Measurements from ENCODE around the gene TECR. TPM values are rescaled to one million over a fixed set of nuclear protein-coding genes. Genes with fewer than 3 reads are reported as not detected.
"Not testable (repeated sequence)": the region's sequence is repeated elsewhere in the genome, so short reads cannot be mapped to it uniquely, and the experiment has no call there.

Gene TECR, protein sequence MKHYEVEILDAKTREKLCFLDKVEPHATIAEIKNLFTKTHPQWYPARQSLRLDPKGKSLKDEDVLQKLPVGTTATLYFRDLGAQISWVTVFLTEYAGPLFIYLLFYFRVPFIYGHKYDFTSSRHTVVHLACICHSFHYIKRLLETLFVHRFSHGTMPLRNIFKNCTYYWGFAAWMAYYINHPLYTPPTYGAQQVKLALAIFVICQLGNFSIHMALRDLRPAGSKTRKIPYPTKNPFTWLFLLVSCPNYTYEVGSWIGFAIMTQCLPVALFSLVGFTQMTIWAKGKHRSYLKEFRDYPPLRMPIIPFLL
- polyA plus RNA-seq (ENCODE audit: insufficient read length in 4 of 4) = 100 to 1,000 TPM; 137 to 174 (median 150) TPM

DNA sequence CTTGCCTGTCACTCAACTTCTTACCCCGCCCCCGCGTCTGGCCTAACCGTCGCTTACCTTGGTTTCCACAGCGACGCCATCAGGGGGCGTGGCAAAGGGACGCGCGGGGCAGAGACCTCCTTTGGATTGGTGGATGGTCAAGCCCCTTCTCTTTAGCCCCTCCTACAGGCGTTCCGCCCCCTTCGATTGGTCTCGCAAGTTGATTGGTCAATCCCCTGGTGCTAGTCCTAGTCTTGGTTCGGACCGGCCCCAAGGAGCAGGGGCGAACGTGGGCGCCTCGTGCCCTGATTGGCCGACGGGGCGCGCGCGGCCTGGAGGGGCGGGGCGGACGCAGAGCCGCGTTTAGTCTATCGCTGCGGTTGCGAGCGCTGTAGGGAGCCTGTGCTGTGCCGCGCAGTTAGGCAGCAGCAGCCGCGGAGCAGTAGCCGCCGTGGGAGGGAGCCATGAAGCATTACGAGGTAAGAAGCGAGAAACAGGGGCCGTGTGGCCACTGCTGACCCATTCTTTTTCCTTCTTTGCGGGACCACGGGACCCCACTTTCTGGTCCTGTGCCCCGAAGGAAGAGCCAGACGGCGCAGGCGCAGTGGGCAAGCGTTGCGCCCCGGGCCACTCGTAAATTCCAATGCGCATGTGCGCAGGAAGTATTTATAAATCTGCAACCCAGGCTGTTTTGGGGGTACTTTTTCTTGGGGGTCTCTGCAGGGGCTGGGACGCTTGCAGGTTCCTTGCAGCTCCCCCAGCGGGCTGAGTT lies at the start of gene TECR:
TECR (plus strand) TSS at position 341 of the 751 bp plus-strand sequence; CDS start at position 444, 103 bp downstream.
- DNase-seq (ENCODE audit: low read depth in 4 of 4, low spot score in 3 of 4) = peak; percentile 98 to 100 (median 100)

DNA sequence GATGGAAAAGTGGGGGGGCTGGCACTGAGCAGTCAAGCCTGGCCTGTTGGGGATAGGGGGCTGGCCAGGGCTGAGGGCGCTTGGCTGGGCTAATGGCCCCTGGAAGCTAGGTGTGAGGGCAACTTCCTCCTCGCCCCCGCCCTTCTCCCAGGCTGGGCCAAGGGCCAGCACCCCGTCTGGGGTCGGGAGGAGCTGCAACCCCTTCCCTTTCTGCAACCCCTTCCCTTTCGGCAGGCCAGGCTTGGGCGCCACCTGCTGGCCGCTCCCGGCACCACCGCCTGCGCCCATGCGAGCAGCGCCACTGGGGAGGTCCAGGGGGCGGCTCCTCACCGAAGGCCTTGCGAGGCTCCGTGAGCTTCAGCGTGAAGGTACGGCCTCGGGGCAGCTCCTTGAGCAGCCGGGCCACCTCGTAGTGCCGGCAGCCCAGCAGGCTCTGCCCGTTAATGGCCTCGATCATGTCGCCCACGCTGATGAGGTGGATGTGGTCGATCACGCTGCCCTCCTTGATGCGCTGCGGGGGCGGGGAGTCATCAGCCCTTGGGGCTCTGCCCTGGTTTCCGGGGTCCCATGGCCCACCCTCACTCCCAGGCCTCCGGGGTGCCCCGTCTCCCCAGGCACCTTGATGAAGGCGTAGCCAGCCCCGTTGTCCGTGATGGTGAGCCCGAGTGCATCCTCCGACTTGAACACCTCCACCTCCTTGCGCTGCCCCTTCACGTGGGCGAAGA lies 49.3 kb upstream of the TECR start:
- no peak for DNase-seq (ENCODE audit: low read depth in 4 of 4, low spot score in 3 of 4)

DNA sequence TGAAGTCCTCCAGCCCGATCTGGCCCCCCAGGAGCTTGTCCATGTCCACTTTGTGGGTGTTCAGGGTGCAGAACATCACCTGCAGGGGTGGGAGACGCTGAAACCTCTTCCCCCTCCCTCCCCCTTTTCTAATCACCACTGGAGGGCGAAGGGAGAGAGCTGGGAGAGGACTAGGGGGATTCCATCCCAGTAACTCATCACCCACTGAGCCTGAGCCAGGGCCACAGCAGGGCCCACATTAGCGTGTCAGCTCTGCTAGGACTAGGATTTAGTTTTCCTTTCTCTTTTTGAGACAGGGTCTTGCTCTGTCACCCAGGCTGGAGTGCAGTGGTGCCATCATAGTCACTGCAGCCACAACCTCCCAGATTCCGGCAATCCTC lies 48.7 kb upstream of the TECR start:
- no peak for DNase-seq (ENCODE audit: low read depth in 4 of 4, low spot score in 3 of 4)

DNA sequence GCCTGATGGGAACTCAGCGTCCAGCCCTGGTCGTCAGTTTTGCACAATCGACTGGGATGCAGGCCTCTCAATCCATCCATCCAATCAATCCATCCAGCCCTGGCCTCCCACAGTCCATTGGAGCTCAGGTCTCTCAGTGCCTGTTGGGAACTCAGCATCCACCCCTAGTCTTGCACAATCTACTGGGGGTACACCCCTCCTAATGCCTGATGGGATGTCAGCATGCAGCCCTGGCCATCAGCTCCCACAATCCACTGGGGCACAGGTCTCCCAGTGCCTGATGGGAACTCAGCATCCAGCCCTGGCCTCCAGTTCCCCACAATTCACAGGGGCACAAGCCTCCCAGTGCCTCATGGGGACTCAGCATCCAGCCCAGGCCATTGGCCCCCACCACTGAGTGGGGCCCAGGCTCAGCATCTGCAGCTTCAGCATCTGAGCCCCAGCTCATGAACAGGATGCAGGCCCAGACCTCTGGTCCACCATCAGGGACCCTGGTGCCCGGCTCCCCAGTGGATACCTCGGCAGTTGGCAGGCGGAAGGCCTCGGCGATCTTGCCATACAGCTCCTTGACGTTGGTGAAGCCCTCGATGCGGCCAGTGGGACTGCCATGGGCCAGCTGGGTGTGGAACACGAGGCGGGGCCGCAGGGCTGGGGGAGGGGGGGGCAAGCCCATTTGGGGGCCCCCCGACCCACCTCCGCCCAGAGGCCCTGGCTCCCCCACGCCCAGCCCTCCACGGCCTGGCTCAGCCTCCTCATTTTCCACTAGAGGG lies 47.0 kb upstream of the TECR start:
- DNase-seq (ENCODE audit: low read depth in 4 of 4, low spot score in 3 of 4) = no peak

DNA sequence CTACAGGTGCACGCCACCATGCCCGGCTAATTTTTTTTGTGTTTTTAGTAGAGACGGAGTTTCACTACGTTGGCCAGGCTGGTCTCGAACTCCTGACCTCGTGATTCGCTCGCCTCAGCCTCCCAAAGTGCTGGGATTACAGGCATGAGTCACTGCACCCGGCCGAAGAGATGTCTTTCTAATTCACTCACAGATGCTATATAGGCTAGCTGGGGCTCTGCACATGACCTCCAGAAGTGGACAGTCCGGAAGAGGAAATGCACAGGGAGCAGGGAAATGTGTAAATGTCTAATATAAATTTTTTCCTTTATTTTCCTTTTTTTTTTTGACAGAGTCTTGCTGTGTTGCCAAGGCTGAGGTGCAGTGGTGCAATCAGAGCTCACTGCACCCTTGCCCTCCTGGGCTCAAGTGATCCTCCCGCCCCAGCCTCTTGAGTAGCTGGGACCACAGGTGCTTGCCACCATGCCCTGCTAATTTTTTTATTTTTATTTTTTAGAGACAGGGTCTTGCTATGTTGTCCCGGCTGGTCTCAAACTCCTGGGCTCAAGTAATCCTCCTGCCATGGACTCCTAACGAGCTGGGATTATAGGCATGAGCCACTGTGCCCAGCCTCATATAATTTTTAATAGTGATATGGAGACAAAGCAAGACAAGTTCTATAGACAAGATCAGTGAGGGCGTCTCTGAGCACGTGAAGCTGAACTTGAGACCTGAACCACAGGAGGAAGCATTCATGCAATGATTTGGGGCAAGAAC lies 41.8 kb upstream of the TECR start:
- DNase-seq (ENCODE audit: low read depth in 4 of 4, low spot score in 3 of 4) = no peak

DNA sequence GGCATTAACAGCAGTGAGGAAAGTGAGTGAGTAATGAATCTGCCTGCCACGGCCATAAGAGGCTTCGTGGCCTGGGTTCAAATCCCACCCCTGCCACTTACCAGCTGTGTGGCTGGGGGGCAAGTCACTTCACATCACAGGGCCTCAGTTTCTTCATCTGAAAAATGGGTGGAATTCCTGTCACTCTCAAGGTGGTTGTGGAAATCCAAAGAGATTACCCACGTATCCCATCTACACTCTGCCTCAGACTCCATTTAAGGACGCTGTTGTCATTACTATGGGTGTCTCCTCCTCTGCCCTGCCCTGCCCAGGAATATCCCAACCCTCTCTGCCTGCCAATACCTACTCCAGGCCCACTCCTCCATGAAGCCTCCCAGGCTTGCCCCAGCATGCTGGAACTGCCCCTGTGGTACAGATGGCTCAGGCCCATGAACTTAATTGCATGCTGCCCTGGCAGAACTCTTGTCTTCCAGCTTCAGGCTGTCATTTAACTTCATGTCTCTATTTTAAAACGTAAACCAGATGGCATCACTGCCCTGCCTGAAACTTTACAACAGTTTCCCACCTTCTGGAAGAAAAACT lies 36.5 kb upstream of the TECR start:
- DNase-seq (ENCODE audit: low read depth in 4 of 4, low spot score in 3 of 4) = no peak

DNA sequence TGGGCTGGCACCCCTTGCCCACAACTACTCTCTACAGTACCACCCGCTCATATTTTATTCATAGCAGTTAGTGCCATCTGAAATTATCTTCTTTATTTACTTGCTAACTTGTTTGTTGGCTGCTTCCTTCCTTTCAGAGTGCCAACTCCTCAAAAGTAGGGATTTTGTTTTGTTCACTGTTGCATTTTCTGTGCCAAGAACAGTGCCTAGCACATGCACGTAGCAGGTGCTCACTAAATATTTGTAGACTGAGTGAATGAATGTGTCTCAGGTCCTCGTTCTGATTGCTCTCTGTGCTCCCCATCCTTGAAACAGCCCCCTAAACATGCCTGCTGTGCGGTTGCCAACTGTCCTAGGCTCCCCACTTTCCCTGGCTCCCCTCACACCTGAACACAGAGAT lies 35.0 kb upstream of the TECR start:
- DNase-seq (ENCODE audit: low read depth in 4 of 4, low spot score in 3 of 4) = no peak

DNA sequence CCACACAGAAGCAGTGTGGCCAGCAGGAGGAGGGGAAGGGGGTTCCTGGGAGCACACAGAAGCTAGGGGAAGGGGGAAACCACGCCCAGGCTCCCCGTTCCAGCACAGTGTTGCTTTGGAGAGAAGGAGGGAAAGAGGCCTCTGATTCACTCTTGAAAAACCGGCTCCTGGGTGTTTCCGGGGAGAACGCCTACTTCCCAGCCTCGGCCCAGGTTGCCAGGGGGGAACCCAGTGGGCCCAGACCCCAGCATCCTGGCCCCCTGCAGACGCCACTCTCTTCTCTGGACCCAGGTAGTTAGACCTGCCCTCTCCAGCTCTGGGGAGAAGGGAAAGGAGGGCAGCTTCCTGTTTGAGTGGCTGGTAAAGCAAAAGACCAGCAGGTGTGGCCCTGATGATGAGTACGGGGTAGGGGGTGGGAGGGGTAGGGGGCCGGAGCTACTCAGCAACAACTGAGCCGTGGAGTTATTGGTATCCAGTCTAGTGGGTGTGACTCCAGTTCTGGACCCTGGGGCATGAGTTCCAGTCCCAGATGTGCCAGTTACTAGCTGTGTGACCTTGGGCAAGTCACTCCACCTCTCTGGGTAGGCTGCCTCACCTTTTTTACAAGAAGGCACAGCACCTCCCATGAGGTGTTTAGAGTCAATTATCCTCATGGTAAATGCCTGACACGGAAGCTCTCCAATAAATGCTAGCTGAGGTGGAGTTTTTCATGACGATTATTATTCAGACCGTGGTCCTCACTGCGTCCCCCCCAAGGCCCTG lies 34.3 kb upstream of the TECR start:
- no peak for DNase-seq (ENCODE audit: low read depth in 4 of 4, low spot score in 3 of 4)

DNA sequence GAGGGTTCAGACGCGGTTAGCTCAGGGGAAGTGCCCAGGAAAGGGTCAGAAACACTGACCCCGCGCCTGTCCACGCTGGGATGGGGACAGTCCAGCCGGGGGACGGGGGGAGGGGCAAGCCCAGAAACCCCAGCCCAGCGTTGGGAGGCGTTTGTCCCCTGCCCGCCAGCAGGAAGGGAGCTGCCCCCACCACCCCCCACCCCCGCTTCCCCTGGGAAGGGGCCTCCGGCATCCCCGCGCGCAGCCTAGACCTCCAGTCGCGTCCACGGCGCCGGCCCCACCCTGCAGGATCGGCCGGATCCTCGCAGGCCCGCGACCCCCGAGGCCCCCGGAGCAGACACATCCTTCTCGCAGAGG lies 33.7 kb upstream of the TECR start:
- DNase-seq (ENCODE audit: low read depth in 4 of 4, low spot score in 3 of 4) = no peak

DNA sequence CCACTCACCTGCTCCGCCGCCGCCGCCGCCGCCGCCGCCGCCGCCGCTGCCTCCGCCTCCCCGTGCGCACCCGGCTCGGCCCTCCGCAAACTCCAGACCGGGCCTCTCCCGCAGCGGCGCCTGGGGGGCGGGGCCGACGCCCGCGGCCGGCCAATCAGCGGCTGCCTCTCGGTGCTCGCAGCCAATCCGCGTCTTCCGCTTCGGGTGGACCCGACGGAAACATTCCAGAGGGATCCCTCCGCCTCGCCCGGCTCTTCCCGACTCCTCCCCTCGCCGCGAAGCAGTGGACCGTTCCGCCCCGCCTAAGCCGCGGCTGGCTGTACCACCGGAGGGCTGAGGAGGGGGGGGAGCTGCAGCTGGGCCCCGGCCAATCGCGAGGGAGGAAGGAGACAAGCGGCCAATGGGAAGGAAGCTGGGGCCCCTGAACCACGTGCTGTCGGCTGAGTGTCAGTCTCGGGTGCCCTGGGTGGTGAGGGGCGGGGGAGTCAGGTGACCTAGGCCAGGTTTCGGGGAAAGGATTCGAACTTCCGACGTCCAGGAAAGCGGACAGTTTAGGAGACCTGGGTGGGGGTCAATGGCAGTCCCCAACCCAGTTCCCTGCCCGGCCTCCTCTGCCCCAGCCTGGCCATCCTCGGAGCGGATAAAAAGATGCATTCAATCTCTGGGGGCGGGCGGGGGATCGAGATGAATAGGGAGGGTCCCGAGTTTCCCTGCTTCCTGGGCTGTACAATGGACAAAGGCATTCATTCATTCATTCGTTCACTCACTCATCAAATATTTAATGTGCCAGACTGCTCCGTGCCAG lies 33.2 kb upstream of the TECR start, which contains the start of gene GIPC1:
GIPC1 (minus strand) TSS at position 99 of the 805 bp plus-strand sequence. CDS start 13,151 bp downstream, outside the sequence.
- peak; percentile 95 to 98 (median 96) for DNase-seq (ENCODE audit: low read depth in 4 of 4, low spot score in 3 of 4)

DNA sequence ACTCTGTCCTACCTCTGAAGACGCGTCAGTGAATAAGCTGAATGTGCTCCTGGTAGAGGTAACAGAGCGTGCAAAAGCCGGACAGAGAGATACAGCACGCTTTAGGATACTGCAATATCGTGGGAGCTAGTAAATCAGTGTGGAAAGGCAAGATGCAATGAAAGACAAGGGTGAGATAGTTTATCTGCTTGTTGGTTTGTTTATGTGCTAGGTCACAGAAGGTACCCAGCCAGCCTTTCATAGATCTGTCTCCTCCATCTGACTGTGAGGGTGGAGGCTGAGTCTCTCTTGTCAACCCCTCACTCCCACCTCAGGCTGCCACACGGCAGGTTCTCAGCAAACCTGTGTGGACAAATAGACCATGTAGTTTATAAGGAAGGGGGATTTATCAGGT lies 32.6 kb upstream of the TECR start:
- DNase-seq (ENCODE audit: low read depth in 4 of 4, low spot score in 3 of 4) = no peak

DNA sequence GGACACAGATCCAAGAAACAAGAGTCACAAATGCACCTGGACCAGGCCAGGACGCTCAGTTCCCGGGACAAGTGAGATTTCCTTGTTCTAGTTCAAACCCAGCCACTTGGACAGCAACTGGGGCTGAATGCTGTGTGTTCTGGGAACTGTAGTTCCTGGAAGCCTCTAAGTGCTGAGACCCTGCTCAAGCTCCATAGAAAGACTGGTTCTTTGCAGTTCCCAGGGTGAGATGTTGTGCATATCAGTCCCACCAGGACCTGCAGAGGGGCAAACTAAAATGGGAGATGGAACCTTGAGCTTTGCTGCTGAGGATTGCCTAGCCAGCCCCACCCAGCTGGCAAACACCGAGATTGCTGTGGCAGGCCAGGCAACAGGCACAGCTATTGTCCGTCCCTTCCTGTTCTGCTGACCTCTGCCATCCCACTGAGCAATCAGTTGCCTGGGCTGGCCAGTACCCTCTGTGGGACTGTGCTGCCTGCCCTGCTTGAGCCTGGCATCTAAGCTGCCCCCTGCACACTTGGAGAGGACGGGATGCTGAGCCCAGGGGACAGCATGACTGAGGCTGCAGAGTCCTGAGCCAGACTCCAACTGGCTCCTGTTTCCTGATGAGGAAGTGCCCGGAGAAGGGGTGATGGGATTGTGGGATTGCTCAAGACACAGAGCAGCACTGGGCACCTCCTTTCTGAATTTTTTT lies 32.0 kb upstream of the TECR start:
- no peak for DNase-seq (ENCODE audit: low read depth in 4 of 4, low spot score in 3 of 4)

DNA sequence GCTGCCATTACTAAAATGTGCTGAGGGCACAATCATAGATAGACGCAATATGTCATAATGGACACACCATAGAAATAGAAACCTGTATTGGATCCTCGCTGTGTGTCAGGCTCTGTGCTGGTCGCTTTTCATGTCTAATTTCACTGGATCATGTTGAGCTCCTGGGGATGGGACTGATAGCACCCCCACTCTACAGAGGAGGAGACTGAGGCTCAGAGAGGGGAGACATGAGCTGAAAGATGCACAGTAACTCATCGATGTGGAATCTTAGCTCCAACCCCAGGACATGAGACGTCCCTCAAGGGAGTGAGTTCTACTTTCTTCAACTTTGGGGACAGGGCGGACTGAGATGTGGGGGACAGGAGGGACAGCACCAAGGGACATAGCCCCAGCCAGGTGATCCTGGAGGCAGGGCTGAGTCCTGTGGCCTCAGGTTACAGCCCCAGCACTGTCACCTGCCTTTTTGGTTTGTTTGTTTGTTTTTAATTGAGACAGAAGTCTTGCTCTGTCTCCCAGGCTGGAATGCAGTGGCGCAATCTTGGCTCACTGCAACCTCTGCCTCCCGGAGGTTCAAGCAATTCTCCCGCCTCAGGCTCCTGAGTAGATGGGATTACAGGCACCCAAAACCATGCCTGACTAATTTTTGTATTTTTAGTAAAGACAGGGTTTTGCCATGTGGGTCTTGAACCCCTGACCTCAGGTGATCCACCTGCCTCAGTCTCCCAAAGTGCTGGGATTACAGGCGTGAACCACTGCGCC lies 26.9 kb upstream of the TECR start:
- DNase-seq (ENCODE audit: low read depth in 4 of 4, low spot score in 3 of 4) = no peak

DNA sequence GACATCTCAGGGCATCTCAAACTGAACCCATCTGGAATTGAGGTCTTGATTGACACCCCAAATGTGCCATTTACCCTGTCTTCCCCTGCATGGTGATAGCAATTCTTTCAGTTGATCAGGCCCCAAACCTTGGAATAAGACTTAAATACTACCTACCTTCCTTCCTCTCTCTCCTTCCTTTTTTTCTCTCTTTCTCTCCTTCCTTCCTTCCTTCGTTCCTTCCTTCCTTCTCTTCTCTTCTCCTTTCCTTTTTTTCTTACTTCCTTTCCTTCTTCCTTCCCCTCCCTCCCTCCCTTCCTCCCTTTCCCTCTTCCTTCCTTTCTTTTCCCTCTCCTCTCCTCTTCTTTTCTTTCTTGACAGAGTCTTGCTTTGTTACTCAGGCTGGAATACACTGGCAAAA lies 26.1 kb upstream of the TECR start:
- DNase-seq (ENCODE audit: low read depth in 4 of 4, low spot score in 3 of 4) = no peak

DNA sequence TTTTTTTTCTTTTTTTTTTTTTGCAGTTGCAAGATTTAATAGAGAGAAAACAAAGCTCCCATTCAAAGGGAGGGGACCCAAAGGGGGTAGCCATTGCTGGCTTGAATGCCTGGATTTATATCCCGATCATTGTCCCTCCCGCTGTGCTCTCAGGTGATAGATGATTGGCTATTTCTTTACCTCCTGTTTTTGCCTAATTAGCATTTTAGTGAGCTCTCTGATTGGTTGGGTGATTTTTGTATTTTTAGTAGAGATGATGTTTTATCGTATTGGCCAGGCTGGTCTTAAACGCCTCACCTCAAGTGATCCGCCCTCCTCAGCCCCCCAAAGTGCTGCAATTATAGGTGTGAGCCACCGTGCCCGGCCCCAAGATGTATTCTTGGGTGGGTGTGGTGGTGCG lies 24.8 kb upstream of the TECR start:
- DNase-seq (ENCODE audit: low read depth in 4 of 4, low spot score in 3 of 4) = not testable (repeated sequence)

DNA sequence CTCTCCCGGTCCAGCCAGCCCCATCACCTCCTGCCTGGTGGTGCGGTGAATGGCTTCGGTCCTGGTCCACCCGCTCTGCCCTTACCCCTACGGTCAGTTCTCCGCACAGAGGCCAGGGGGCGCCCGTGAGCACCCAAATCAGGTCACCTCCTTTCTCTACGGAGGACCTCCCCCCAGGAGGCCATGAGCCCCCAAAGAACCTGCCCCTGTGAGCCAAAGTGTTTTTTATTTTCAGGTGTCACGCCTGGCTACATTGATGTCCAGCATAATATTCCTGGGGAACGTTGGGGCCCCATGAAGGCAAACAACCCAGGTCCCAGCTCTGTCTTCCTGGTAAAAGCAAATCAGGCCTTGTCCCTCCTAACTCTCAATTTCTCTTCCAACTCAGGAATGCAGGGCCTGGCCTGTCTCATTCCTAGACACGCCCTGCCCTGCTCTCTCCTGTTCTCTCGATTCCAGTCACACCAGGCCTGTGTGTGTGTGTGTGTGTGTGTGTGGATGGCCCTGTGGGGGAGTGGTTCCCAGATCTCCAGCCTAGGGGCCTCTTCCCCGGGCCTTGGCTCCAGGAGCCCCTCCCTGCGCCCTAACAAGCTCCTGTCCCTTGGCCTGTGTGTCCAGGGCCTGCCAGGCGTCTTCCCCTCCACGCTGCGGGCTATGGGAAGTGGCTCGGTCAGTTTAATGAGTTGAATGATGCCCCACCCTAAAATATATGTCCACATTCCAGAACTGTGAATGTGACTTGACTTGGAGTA lies 23.7 kb upstream of the TECR start:
- no peak for DNase-seq (ENCODE audit: low read depth in 4 of 4, low spot score in 3 of 4)
